OCI-LY7 (cell line): ENCODE data around the gene DTHD1. TPM values are rescaled to one million over a fixed set of nuclear protein-coding genes. Genes with fewer than 3 reads are reported as not detected.

Source experiments
- BruUV-seq: library from RNA; stranded (reverse); fragments of 400-500 nt; replicated peaks from 2 replicates; lab custom pipeline; 2021; lab: Mats Ljungman, UMichigan
- CTCF ChIA-PET: fragments of 300-600 bp; sonication (Branson Sonifier 250); formaldehyde crosslinking; loops from one replicate; lab custom pipeline; 2022; ENCODE audit warnings: antibody characterized with exemption; ENCODE audit not compliant: unreplicated experiment; lab: Charles Lee
- POLR2A ChIA-PET: fragments of 300-600 bp; sonication (Branson Sonifier 250); formaldehyde crosslinking; loops from one replicate; lab custom pipeline; 2022; ENCODE audit warnings: antibody characterized with exemption; lab: Charles Lee
- DNase-seq: peaks from one replicate; pipeline ENCODE4 v3.0.0-alpha.2; 2015; ENCODE audit warnings: low spot score
- H2AFZ ChIP-seq: fragments of 200-600 bp; sonication (generic), shearing (Covaris generic); 2 replicates; pipeline ENCODE4 v1.6.1; 2014; ENCODE audit warnings: mild to moderate bottlenecking, antibody characterized with exemption, low read length, moderate library complexity
- H3K27ac ChIP-seq: fragments of 200-600 bp; sonication (generic); 2 replicates; pipeline ENCODE4 v1.5.1; 2014; ENCODE audit warnings: mixed run types, low read depth, mild to moderate bottlenecking, moderate library complexity, low read length, inconsistent platforms; ENCODE audit not compliant: poor library complexity, severe bottlenecking
- H3K36me3 ChIP-seq: fragments of 200-600 bp; sonication (generic); 2 replicates; pipeline ENCODE4 v1.6.1; 2014; ENCODE audit warnings: mild to moderate bottlenecking, antibody characterized with exemption, low read length, moderate library complexity, mixed read lengths; ENCODE audit not compliant: insufficient read depth
- H3K4me1 ChIP-seq: fragments of 200-600 bp; sonication (generic); 2 replicates; pipeline ENCODE4 v1.5.1; 2014; ENCODE audit warnings: mild to moderate bottlenecking, low read length; ENCODE audit not compliant: insufficient read depth, poor library complexity, severe bottlenecking
- H3K4me2 ChIP-seq: fragments of 200-600 bp; sonication (generic); 2 replicates; pipeline ENCODE4 v1.6.1; 2014; ENCODE audit warnings: mild to moderate bottlenecking, low read length
- H3K4me3 ChIP-seq: fragments of 200-600 bp; sonication (generic); 2 replicates; pipeline ENCODE4 v1.5.1; 2014; ENCODE audit warnings: mild to moderate bottlenecking, low read depth, low read length; ENCODE audit not compliant: poor library complexity, severe bottlenecking
- H3K79me2 ChIP-seq: fragments of 200-600 bp; sonication (generic); 2 replicates; pipeline ENCODE4 v1.6.1; 2016; ENCODE audit warnings: low read depth, mild to moderate bottlenecking, low read length, moderate library complexity, mixed read lengths; ENCODE audit not compliant: insufficient read depth
- H3K9me2 ChIP-seq: fragments of 200-600 bp; sonication (generic); 2 replicates; pipeline ENCODE4 v1.6.1; 2016; ENCODE audit warnings: mild to moderate bottlenecking, low read length, mixed read lengths; ENCODE audit not compliant: insufficient read depth
- H3K9me3 ChIP-seq: fragments of 200-600 bp; sonication (generic); 2 replicates; pipeline ENCODE4 v1.6.1; 2014; ENCODE audit warnings: mild to moderate bottlenecking, mixed run types, low read length, mixed read lengths
- H4K20me1 ChIP-seq: fragments of 200-600 bp; sonication (generic); 2 replicates; pipeline ENCODE4 v1.6.1; 2014; ENCODE audit warnings: mild to moderate bottlenecking, antibody characterized with exemption, low read length, moderate library complexity, mixed read lengths; ENCODE audit not compliant: insufficient read depth
- CTCF ChIP-seq: fragments of 200-600 bp; sonication (generic); conservative IDR thresholded peaks from 2 replicates; pipeline ENCODE4 v1.5.1; 2014; ENCODE audit warnings: mild to moderate bottlenecking, antibody characterized with exemption, low read length, moderate library complexity, mixed read lengths
- EZH2phosphoT487 ChIP-seq: fragments of 200-600 bp; sonication (generic); IDR thresholded peaks from 2 replicates; pipeline ENCODE4 v1.6.1; 2018; ENCODE audit warnings: low read depth, borderline replicate concordance, mild to moderate bottlenecking, mixed run types, antibody characterized with exemption, low read length, moderate library complexity, mixed read lengths
- intact Hi-C: fragments of 100-400 bp; cut with micrococcal nuclease; formaldehyde crosslinking; loops from one replicate; pipeline ENCODE4 v1.10.0; 2022; ENCODE audit not compliant: unreplicated experiment
- total RNA-seq, 2 experiments: library from RNA; depleted of rRNA in 1 of 2; stranded (reverse); fragments of >200 nt in 1 of 2; shearing (Covaris generic) in 1 of 2; gene quantifications; 2 replicates each; pipeline ENCODE4 v1.2.3, GENCODE V29; 2014 to 2022

Gene DTHD1
- total RNA-seq, 2 experiments from 2014 or later, result not detected

DNA sequence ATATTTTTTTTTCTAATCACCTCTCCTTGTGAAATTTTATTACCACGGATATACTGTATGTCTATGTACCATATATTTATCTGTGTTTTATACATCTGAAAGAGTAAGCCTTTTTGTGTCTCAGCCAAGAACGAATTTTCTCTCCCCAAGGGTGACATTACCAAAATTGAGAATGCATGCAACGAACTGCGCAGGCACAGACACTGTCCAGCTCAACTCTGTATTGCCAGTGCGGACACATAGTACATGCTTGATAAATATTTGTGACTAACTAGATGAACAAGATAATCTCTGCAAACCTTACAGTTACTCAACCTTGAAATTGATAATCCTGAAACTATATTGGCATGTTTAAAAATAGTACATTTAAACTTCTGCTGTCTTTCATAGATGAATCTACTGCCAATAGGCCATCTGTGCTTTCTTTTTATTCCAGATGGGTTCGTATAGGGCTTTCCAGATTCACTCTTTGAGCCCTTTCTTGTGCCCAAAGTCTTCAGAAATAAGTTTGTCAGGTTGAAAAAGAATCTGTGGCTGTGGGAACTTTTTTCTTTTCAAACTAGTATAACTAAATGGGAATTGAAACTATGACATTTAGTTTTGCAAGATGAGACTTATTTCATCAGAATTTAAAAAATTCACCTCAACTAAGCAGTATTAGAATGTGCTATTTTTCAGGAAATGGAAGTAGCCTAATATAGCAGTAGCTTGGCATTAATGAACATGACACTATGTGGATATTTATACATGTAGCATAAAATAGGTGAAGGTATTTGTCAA is 38.9 kb downstream of the DTHD1 start:
- ChIA-PET POLR2A (no interaction called here), CTCF (no interaction called here)
- H3K9me2 ChIP-seq, result no peaks in the 10 kb centered on the region

DNA sequence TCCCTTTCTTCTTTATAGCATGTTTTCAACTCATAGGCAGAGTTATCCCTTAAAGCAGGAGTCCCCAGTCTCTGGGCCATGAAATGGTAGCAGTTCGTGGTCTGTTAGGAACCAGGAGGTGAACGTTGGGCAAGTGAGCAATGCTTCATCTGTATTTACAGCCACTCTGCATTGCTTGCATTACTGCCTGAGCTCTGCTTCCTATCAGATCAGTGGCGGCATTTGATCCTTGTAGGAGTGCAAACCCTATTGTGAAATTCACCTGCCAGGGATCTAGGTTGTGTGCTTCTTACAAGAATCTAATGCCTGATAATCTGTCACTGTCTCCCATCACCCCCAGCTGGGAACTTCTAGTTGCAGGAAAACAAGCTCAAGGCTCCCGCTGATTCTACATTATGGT is 39.8 kb downstream of the DTHD1 start:
- Histone ChIP-seq H3K4me2 (no peak overlapping the region), H3K79me2 (no peaks in the 10 kb centered on the region), H3K36me3 (no peaks in the 10 kb centered on the region), H3K4me1 (no peaks in the 10 kb centered on the region), H2AFZ (no peak overlapping the region), H3K4me3 (no peak overlapping the region), H3K27ac (no peak overlapping the region), H4K20me1 (no peaks in the 10 kb centered on the region), H3K9me3 (no peaks in the 10 kb centered on the region), H3K9me2 (no peaks in the 10 kb centered on the region)
- DNase-seq, result no peak
- TF ChIP-seq CTCF, result no peak
- no peak for TF ChIP-seq EZH2phosphoT487
- no TSS peak for BruUV-seq
- ChIA-PET CTCF (no interaction called here), POLR2A (no interaction called here)
- intact Hi-C loops, result no loop called here

More for the DNA sequence above, 38.9 kb downstream of the DTHD1 start:
- H3K4me2 ChIP-seq, result no peak overlapping the region
- no TSS peak for BruUV-seq
- no peak for DNase-seq
- H3K9me3 ChIP-seq, result no peaks in the 10 kb centered on the region
- no peak overlapping the region for H2AFZ ChIP-seq
- no peak for TF ChIP-seq CTCF
- no peak for TF ChIP-seq EZH2phosphoT487
- intact Hi-C loops, result no loop called here
- H3K36me3 ChIP-seq, result no peaks in the 10 kb centered on the region
- H3K4me1 ChIP-seq, result no peaks in the 10 kb centered on the region
- H3K4me3 ChIP-seq, result no peak overlapping the region
- no peaks in the 10 kb centered on the region for H3K79me2 ChIP-seq
- no peak overlapping the region for H3K27ac ChIP-seq
- no peaks in the 10 kb centered on the region for H4K20me1 ChIP-seq

- H3K36me3 ChIP-seq, result no peaks in the 10 kb centered on the region
- H3K79me2 ChIP-seq, result no peaks in the 10 kb centered on the region
- intact Hi-C loops, result no loop called here
- no peaks in the 10 kb centered on the region for H3K4me1 ChIP-seq
- TF ChIP-seq EZH2phosphoT487 (no peak), CTCF (no peak)
- ChIA-PET CTCF (no interaction called here), POLR2A (no interaction called here)
- no peaks in the 10 kb centered on the region for H4K20me1 ChIP-seq
- no peaks in the 10 kb centered on the region for H3K9me3 ChIP-seq
- no peak overlapping the region for H3K4me2 ChIP-seq
- no peak overlapping the region for H3K4me3 ChIP-seq
- no TSS peak for BruUV-seq
- no peak for DNase-seq
- H3K9me2 ChIP-seq, result no peaks in the 10 kb centered on the region
- no peak overlapping the region for H3K27ac ChIP-seq
- H2AFZ ChIP-seq, result no peak overlapping the region
These were observed 41.5 kb downstream of the DTHD1 start for GRCh38 chr4:36322921-36323354.
